ENCODE data around the gene LINGO1.

GRCh38 chr15:77606142-77607034 is 26.3 kb downstream of the LINGO1 start:
- TF ChIP-seq CTCF (IDR thresholded peaks at IDR 0.05) (no peak), POLR2A (IDR thresholded peaks at IDR 0.05) (no peak)
